Erythroblast (primary cell): ENCODE results near the gene PRDM11.
A peak's percentile ranks its signal among the peaks of the same experiment; 100 is the strongest.

Experiments used
- DNase-seq, 2 experiments: peaks; one replicate each; lab custom pipeline; 2025; lab: John Stamatoyannopoulos, UW
- GATA1 ChIP-seq: IDR thresholded peaks from 2 replicates; pipeline ENCODE4 v1.6.1; 2011; ENCODE audit warnings: low read depth, mild to moderate bottlenecking, control low read depth, low read length, moderate library complexity
- POLR2A ChIP-seq: IDR thresholded peaks from 2 replicates; pipeline ENCODE4 v1.6.1; 2011; ENCODE audit warnings: mild to moderate bottlenecking, low read length

The PRDM11 gene

GRCh38 chr11:45167283-45167682 lies 20.8 kb downstream of the PRDM11 start:
- DNase-seq = no peak
- no peak for TF ChIP-seq GATA1
- no peak for TF ChIP-seq POLR2A

- DNase-seq = no peak
These were observed 22.1 kb downstream of the PRDM11 start for GRCh38 chr11:45168366-45169130.

GRCh38 chr11:45169310-45170072 lies 23.1 kb downstream of the PRDM11 start:
- TF ChIP-seq POLR2A (no peak), GATA1 (no peak)
- no peak for DNase-seq

More at GRCh38 chr11:45168366-45169130, 22.1 kb downstream of the PRDM11 start:
- no peak for TF ChIP-seq GATA1
- no peak for TF ChIP-seq POLR2A

GRCh38 chr11:45170484-45170883 lies 24.0 kb downstream of the PRDM11 start:
- no peak for DNase-seq
- TF ChIP-seq GATA1 (no peak), POLR2A (no peak)

GRCh38 chr11:45171550-45171949 lies 25.1 kb downstream of the PRDM11 start:
- no peak for TF ChIP-seq GATA1
- TF ChIP-seq POLR2A = no peak
- no peak for DNase-seq

- TF ChIP-seq GATA1 (no peak), POLR2A (no peak)
- no peak for DNase-seq
These were observed 26.6 kb downstream of the PRDM11 start for GRCh38 chr11:45173064-45173463.

- no peak for TF ChIP-seq GATA1
- no peak for TF ChIP-seq POLR2A
- no peak for DNase-seq
These were observed 27.9 kb downstream of the PRDM11 start for GRCh38 chr11:45174168-45174835.

- no peak for TF ChIP-seq POLR2A
- no peak for TF ChIP-seq GATA1
- DNase-seq = no peak
These were observed 28.5 kb downstream of the PRDM11 start for GRCh38 chr11:45174963-45175362.

GRCh38 chr11:45176996-45177395 lies 30.6 kb downstream of the PRDM11 start:
- peak in 1 of 2 experiments; percentile 20 for DNase-seq
- no peak for TF ChIP-seq POLR2A
- no peak for TF ChIP-seq GATA1

- TF ChIP-seq GATA1 (no peak), POLR2A (no peak)
- DNase-seq = no peak
These were observed 31.8 kb downstream of the PRDM11 start for GRCh38 chr11:45178223-45178622.

GRCh38 chr11:45178890-45179671 lies 32.6 kb downstream of the PRDM11 start:
- DNase-seq = peak; percentile 69 to 87
- TF ChIP-seq POLR2A = no peak

GRCh38 chr11:45179686-45180178 lies 33.3 kb downstream of the PRDM11 start:
- no peak for DNase-seq
- no peak for TF ChIP-seq POLR2A
